Spleen (tissue), 7 donors: Measurements from ENCODE around the gene SYNCRIP.

Experiments
- CTCF ChIP-seq, 11 experiments: fragments of 200-600 bp in 7 of 11; fragments of 450-650 bp in 4 of 11; sonication (generic) in 4 of 11; IDR thresholded peaks in 8 of 11; conservative IDR thresholded peaks in 3 of 11; 1 replicate in 7 of 11; 2 replicates in 4 of 11; pipeline versions ENCODE4 v1.4.0 to v1.8.0; 2016 to 2021; ENCODE audit warnings: antibody characterized with exemption in 11 of 11, inconsistent platforms in 4 of 11, mild to moderate bottlenecking in 1 of 11
- POLR2A ChIP-seq, 3 donors: fragments of 450-650 bp; IDR thresholded peaks; one replicate each; pipeline ENCODE4 v1.5.1; 2017; ENCODE audit warnings: antibody characterized with exemption in 3 of 3, mild to moderate bottlenecking in 1 of 3
- donor health status: DM: no; HTN: no; CAD: no; lungs with moderate emphysema.
- donor health status: DM: no; HTN: no; CAD: no.
- donor health status: DM: no; HTN: no; CAD: no.

DNA sequence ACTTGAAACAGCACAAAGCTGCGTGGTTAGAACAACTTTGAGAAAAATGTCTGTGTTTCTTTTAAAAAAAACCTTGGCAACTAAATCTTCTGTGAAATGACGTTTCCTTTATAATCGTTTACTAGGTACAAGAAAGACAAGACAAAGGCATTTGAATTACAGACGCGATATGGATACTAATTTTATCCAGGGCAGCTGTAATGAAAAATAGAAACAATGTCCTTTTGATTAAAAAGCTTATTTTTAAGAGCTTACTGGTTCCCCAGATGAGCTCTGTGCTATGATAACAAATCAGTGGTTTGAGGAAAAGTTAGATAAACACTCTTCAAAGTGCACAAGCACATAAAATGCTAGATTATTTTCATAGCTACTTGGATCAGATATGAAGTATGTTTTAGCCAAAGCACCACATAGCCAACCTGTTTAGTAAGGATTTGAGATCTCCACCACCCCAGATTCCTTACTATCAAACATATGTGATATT is 1.6 kb upstream of the SYNCRIP start:
- TF ChIP-seq CTCF (IDR thresholded peaks at IDR 0.05 in 8 of 11, conservative IDR thresholded peaks at IDR 0.05 in 3 of 11) (no peak), POLR2A (IDR thresholded peaks at IDR 0.05) (no peak)
